Measurements from ENCODE around the gene TTN. TPM values are rescaled to one million over a fixed set of nuclear protein-coding genes. Genes with fewer than 3 reads are reported as not detected.

TTN gene
- total and polyA plus RNA-seq, 2 of the 4 experiments (the other 2 are of a cell fraction): 0.02 to 0.18 TPM

- TF ChIP-seq BHLHE40 (IDR thresholded peaks at IDR 0.05; ENCODE audit: low read depth, low read length) (no peak), RFX5 (IDR thresholded peaks at IDR 0.05; ENCODE audit: low read depth, low read length) (no peak), MXI1 (IDR thresholded peaks at IDR 0.05; ENCODE audit: borderline replicate concordance, low read depth, low read length) (peak; percentile 38; the same call in 1 of the 2 replicates), CEBPB (IDR thresholded peaks at IDR 0.05; ENCODE audit: low read depth, low read length) (peak; percentile 60), CTCF (conservative IDR thresholded peaks at IDR 0.05; ENCODE audit: low read depth, low read length) (peak; percentile 89)
Measured at GRCh38 chr2:178522950-178523595, 284.1 kb downstream of the TTN start (continued).

All from IMR-90 (cell line).